Ovary (tissue), 9 donors: ENCODE data around the gene RPGR. TPM values are rescaled to one million over a fixed set of nuclear protein-coding genes. Genes with fewer than 3 reads are reported as not detected.

ENCODE experiments used
- DNase-seq, 5 donors: peaks; one replicate each; pipeline ENCODE4 v3.0.0-alpha.2; 2019 to 2020
- H3K27ac ChIP-seq, 2 donors: fragments of 200-600 bp; one replicate each; pipeline versions ENCODE4 v1.5.1 to v1.8.0; 2019 to 2022
- H3K27me3 ChIP-seq: fragments of 200-600 bp; one replicate; pipeline ENCODE4 v1.8.0; 2022
- H3K36me3 ChIP-seq: fragments of 200-600 bp; sonication (generic); one replicate; pipeline ENCODE4 v1.5.1; 2019
- H3K4me1 ChIP-seq: one replicate; pipeline ENCODE4 v1.8.1; 2013; ENCODE audit warnings: mild to moderate bottlenecking, moderate library complexity; ENCODE audit not compliant: insufficient read depth
- H3K4me3 ChIP-seq: fragments of 200-600 bp; sonication (generic); one replicate; pipeline ENCODE4 v1.5.1; 2017
- H3K9me3 ChIP-seq, 2 donors: fragments of 200-600 bp in 1 of 2; sonication (generic) in 1 of 2; one replicate each; pipeline versions ENCODE4 v1.5.1 to v1.8.1; 2013 to 2019; ENCODE audit warnings: mild to moderate bottlenecking in 1 of 2, moderate library complexity in 1 of 2
- CTCF ChIP-seq, 3 donors: fragments of 450-650 bp in 2 of 3; fragments of 200-600 bp in 1 of 3; IDR thresholded peaks; one replicate each; pipeline versions ENCODE4 v1.5.1 to v1.8.0; 2016 to 2022; ENCODE audit warnings: antibody characterized with exemption in 3 of 3, mild to moderate bottlenecking in 1 of 3
- EP300 ChIP-seq: sonication (generic); formaldehyde crosslinking; IDR thresholded peaks from one replicate; pipeline ENCODE4 v1.6.1; 2017; ENCODE audit warnings: antibody characterized with exemption
- POLR2A ChIP-seq: fragments of 450-650 bp; IDR thresholded peaks from one replicate; pipeline ENCODE4 v1.6.1; 2017; ENCODE audit warnings: antibody characterized with exemption, mild to moderate bottlenecking, moderate library complexity
- WGBS, 3 donors: extraction: QIAGEN DNeasy Blood & Tissue Kit in 1 of 3; methylation state at CpG; one replicate each; pipeline versions ENCODE4 v1.1.5 to v1.1.7; 2013 to 2017; 5-methylcytosine and 5-hydroxymethylcytosine counted together
- intact Hi-C, 4 donors: fragments of 100-400 bp; cut with DNase I; formaldehyde crosslinking; loops; one replicate each; pipeline versions ENCODE4 v1.11.0 to v1.15.1; 2022 to 2023
- polyA plus RNA-seq, 2 donors: library from polyadenylated mRNA; stranded (reverse); fragments of 200-250 nt in 1 of 2; fragments of 350-450 nt in 1 of 2; fragmentation: Illumina TruSeq in 1 of 2; extraction: RNeasy Lipid Tissue Mini Kit (QIAGEN cat#74804) in 1 of 2; gene quantifications; one replicate each; pipeline ENCODE4 v1.2.3, GENCODE V29; 2013 to 2014
- total RNA-seq, 7 donors: library from RNA; depleted of rRNA in 2 of 7; stranded (reverse); fragments of >200 nt in 2 of 7; fragmentation: NEBNext Ultra II Directional in 3 of 7; extraction: Animal tissue kit (Norgen Biotek cat#: 25700) in 3 of 7; gene quantifications; one replicate each; pipeline versions ENCODE4 v1.1.0 to v1.2.4, GENCODE V29; 2016 to 2023
- donor health status: DM: no; HTN: no; CAD: no; lungs with moderate emphysema.
- donor health status: DM: no; HTN: no; CAD: no.
- donor health status: Bipolar disorder and iron deficiency.
- donor health status: DM: yes; HTN: yes; CAD: no.
- donor health status: DM: no; HTN: no; CAD: no.
- donor health status: DM: yes; HTN: yes; CAD: no.

The RPGR gene
- total and polyA plus RNA-seq, 9 donors = 5.4 to 29.6 (median 8.6) TPM

GRCh38 chrX:38273453-38273852 lies 53.9 kb downstream of the RPGR start:
- H3K27ac ChIP-seq = no peak overlapping the region
- H3K4me1 ChIP-seq = no peaks in the 10 kb centered on the region
- WGBS, 3 donors = 79 to 88% (median 80%) methylated on average over 1 of the region's 1 CpG
- no peak overlapping the region for H3K4me3 ChIP-seq
- H3K36me3 ChIP-seq = no peaks in the 10 kb centered on the region
- TF ChIP-seq CTCF (IDR thresholded peaks at IDR 0.05) (no peak), POLR2A (no peak)
- intact Hi-C loops = no loop called here
- no peak for DNase-seq
- no peaks in the 10 kb centered on the region for H3K27me3 ChIP-seq
- H3K9me3 ChIP-seq = no peaks in the 10 kb centered on the region

GRCh38 chrX:38271154-38271716 lies 56.1 kb downstream of the RPGR start:
- intact Hi-C loops = no loop called here

GRCh38 chrX:38268011-38268410 lies 59.3 kb downstream of the RPGR start:
- 85 to 91% (median 85%) methylated on average over 3 of the region's 3 CpGs for WGBS, 3 donors
- intact Hi-C loops = loop anchor here in 1 of 4 donors (10.0 kb wide), 1 partner anchor 1573 kb away; no protein-coding TSS in a partner anchor

More at GRCh38 chrX:38271154-38271716, 56.1 kb downstream of the RPGR start:
- H3K27ac ChIP-seq = no peak overlapping the region
- no peak overlapping the region for H3K4me3 ChIP-seq
- no peaks in the 10 kb centered on the region for H3K4me1 ChIP-seq
- DNase-seq = no peak
- no peaks in the 10 kb centered on the region for H3K36me3 ChIP-seq
- no peaks in the 10 kb centered on the region for H3K27me3 ChIP-seq
- H3K9me3 ChIP-seq = no peaks in the 10 kb centered on the region
- TF ChIP-seq CTCF (IDR thresholded peaks at IDR 0.05) = no peak
- TF ChIP-seq EP300 = no peak
- no peak for TF ChIP-seq POLR2A

GRCh38 chrX:38262715-38263620 lies 64.3 kb downstream of the RPGR start:
- Histone ChIP-seq H3K27ac (no peak overlapping the region), H3K4me3 (no peak overlapping the region), H3K9me3 (no peaks in the 10 kb centered on the region), H3K4me1 (no peaks in the 10 kb centered on the region), H3K27me3 (no peaks in the 10 kb centered on the region), H3K36me3 (no peaks in the 10 kb centered on the region)
- TF ChIP-seq CTCF (IDR thresholded peaks at IDR 0.05) (no peak), POLR2A (no peak), EP300 (no peak)
- intact Hi-C loops = loop anchor here in 1 of 4 donors (10.0 kb wide), 1 partner anchor 1568 kb away; no protein-coding TSS in a partner anchor
- WGBS, 3 donors = 78 to 84% (median 79%) methylated on average over 9 of the region's 9 CpGs
- DNase-seq = no peak

More at GRCh38 chrX:38268011-38268410, 59.3 kb downstream of the RPGR start:
- Histone ChIP-seq H3K36me3 (no peaks in the 10 kb centered on the region), H3K9me3 (no peaks in the 10 kb centered on the region), H3K27ac (no peak overlapping the region), H3K27me3 (no peaks in the 10 kb centered on the region), H3K4me1 (no peaks in the 10 kb centered on the region), H3K4me3 (no peak overlapping the region)
- TF ChIP-seq EP300 = no peak
- no peak for TF ChIP-seq POLR2A
- no peak for TF ChIP-seq CTCF (IDR thresholded peaks at IDR 0.05)
- no peak for DNase-seq
